ENCODE data around the gene FZD8.

The FZD8 gene

GRCh38 chr10:35643151-35644049 lies 1.3 kb upstream of the FZD8 start (continued):
- TF ChIP-seq PRDM10 (tag by site-specific recombination; IDR thresholded peaks at IDR 0.05) (peak; percentile 98), ZNF23 (tag by site-specific recombination; IDR thresholded peaks at IDR 0.05; ENCODE audit: borderline replicate concordance) (no peak), ZBTB8A (tag by site-specific recombination; IDR thresholded peaks at IDR 0.05) (peak; percentile 70), ZNF561 (tag by site-specific recombination; IDR thresholded peaks at IDR 0.05; ENCODE audit: borderline replicate concordance) (peak; percentile 79), MZF1 (tag by site-specific recombination; IDR thresholded peaks at IDR 0.05; ENCODE audit: borderline replicate concordance) (peak; percentile 58; the same call in 1 of the 2 replicates), HIC1 (tag by site-specific recombination; IDR thresholded peaks at IDR 0.05) (0 out of 2 replicates have a peak, but pooled peaks have one; percentile 46), ZNF239 (tag by site-specific recombination; IDR thresholded peaks at IDR 0.05) (0 out of 2 replicates have a peak, but pooled peaks have one; percentile 32), ZFP3 (tag by site-specific recombination; IDR thresholded peaks at IDR 0.05; ENCODE audit: low read depth) (no peak), ZNF513 (tag by site-specific recombination; IDR thresholded peaks at IDR 0.05) (peak; percentile 21; the same call in 1 of the 2 replicates), KLF8 (tag by site-specific recombination; IDR thresholded peaks at IDR 0.05) (peak; percentile 69), KLF16 (tag by site-specific recombination; IDR thresholded peaks at IDR 0.05) (peak; percentile 82), ZSCAN30 (tag by site-specific recombination; IDR thresholded peaks at IDR 0.05) (peak; percentile 66), ZNF549 (tag by site-specific recombination; IDR thresholded peaks at IDR 0.05) (no peak), ZFP37 (tag by site-specific recombination; IDR thresholded peaks at IDR 0.05) (no peak), IKZF3 (tag by site-specific recombination; IDR thresholded peaks at IDR 0.05) (peak; percentile 65), SP3 (tag by site-specific recombination; IDR thresholded peaks at IDR 0.05) (peak; percentile 74), SP7 (tag by site-specific recombination; IDR thresholded peaks at IDR 0.05) (peak; percentile 94), INSM2 (tag by site-specific recombination; IDR thresholded peaks at IDR 0.05) (peak; percentile 66), ZNF366 (tag by site-specific recombination; conservative IDR thresholded peaks at IDR 0.05) (peak; percentile 98), OVOL3 (tag by site-specific recombination; IDR thresholded peaks at IDR 0.05) (0 out of 2 replicates have a peak, but pooled peaks have one; percentile 49), ZBTB44 (tag by site-specific recombination; IDR thresholded peaks at IDR 0.05) (0 out of 2 replicates have a peak, but pooled peaks have one; percentile 10), ZNF704 (tag by site-specific recombination; IDR thresholded peaks at IDR 0.05) (no peak), ZNF701 (tag by site-specific recombination; IDR thresholded peaks at IDR 0.05) (0 out of 2 replicates have a peak, but pooled peaks have one; percentile 29), SCRT2 (tag by site-specific recombination; IDR thresholded peaks at IDR 0.05) (no peak), ZBTB48 (tag by site-specific recombination; IDR thresholded peaks at IDR 0.05) (peak; percentile 58), WT1 (tag by site-specific recombination; IDR thresholded peaks at IDR 0.05) (peak; percentile 97)
